ENCODE measurements around the gene NYAP2.

Gene NYAP2

DNA sequence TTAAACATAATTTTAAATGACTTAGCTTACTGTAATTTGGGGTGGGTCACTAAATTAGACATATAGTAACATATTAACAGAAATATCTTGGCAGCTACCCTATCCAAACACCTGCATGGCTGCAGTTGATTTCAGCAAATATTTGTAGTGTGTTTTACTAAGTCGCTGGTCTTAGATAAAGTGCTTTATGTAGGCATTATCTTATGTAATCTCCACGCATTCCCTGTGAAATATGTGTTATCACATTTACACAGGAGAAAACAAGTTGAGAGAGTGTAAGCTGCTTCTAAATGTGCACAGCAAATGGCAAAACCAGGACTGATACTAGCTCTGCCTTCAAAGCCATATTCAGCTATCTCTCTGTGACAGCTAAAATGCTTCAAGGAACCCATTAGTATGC lies 72.0 kb downstream of the NYAP2 start:
- Histone ChIP-seq H3K27ac (ENCODE audit: low read depth, low read length) (no peak overlapping the region), H3K36me3 (ENCODE audit: control insufficient read depth in 5 of 5, insufficient read depth in 5 of 5, low read length in 5 of 5) (no peaks in the 10 kb centered on the region), H3K9me3 (ENCODE audit: control insufficient read depth in 5 of 5, low read length in 5 of 5) (no peaks in the 10 kb centered on the region), H3K9ac (ENCODE audit: low read length in 5 of 5) (no peak overlapping the region), H3K4me1 (ENCODE audit: control insufficient read depth in 5 of 5, insufficient read depth in 5 of 5, low read length in 5 of 5) (no peaks in the 10 kb centered on the region), H3K27me3 (ENCODE audit: control insufficient read depth in 5 of 5, insufficient read depth in 4 of 5, low read length in 5 of 5) (no peaks in the 10 kb centered on the region), H3K4me3 (ENCODE audit: low read depth in 1 of 5, low read length in 5 of 5) (no peak overlapping the region)

DNA sequence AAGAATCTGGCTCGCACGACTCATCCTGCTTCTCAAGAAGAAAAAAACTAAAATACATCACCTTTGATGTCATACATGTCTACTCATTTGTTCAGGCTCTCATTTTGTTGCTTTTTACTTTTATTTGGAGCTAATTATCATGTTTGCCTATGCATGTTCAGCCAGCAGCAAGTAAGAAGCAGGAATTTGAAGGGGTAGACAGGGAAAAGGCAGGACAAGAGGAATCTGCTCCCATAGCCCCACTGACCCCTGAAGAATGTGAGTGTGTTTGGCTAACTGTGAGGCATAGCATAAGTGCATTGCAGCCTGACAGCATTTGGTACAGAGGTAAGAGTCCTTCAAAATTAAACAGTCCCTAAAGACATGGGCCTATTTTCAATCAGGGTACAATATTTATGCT lies 72.7 kb downstream of the NYAP2 start:
- no peak overlapping the region for H3K9ac ChIP-seq (ENCODE audit: low read length in 5 of 5)
- H3K27me3 ChIP-seq (ENCODE audit: control insufficient read depth in 5 of 5, insufficient read depth in 4 of 5, low read length in 5 of 5) = no peaks in the 10 kb centered on the region
- no peaks in the 10 kb centered on the region for H3K9me3 ChIP-seq (ENCODE audit: control insufficient read depth in 5 of 5, low read length in 5 of 5)
- no peaks in the 10 kb centered on the region for H3K4me1 ChIP-seq (ENCODE audit: control insufficient read depth in 5 of 5, insufficient read depth in 5 of 5, low read length in 5 of 5)
- H3K4me3 ChIP-seq (ENCODE audit: low read depth in 1 of 5, low read length in 5 of 5) = no peak overlapping the region
- no peak overlapping the region for H3K27ac ChIP-seq (ENCODE audit: low read depth, low read length)
- no peaks in the 10 kb centered on the region for H3K36me3 ChIP-seq (ENCODE audit: control insufficient read depth in 5 of 5, insufficient read depth in 5 of 5, low read length in 5 of 5)

DNA sequence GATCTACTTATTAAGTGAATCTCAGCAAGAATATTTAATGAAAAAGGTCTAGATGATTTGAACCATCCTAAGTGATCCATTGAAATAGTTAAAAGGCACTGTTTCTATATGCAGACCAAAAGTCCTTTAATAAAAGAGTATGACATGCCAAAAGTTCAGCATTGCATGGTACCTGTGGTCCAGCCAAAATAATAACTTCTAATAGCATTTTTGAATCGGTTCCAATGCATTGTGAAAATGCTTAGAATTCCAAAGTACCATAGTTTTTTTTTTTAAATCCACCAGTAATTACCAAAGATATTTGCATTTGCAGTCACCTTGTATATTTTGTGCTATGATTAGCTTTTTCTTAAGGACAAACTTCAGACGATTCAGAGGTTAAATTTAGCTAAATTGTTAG lies 79.9 kb downstream of the NYAP2 start:
- H3K9ac ChIP-seq (ENCODE audit: low read length in 5 of 5) = no peak overlapping the region
- H3K36me3 ChIP-seq (ENCODE audit: control insufficient read depth in 5 of 5, insufficient read depth in 5 of 5, low read length in 5 of 5) = no peaks in the 10 kb centered on the region
- no peak overlapping the region for H3K27ac ChIP-seq (ENCODE audit: low read depth, low read length)
- no peaks in the 10 kb centered on the region for H3K9me3 ChIP-seq (ENCODE audit: control insufficient read depth in 5 of 5, low read length in 5 of 5)
- H3K4me1 ChIP-seq (ENCODE audit: control insufficient read depth in 5 of 5, insufficient read depth in 5 of 5, low read length in 5 of 5) = no peaks in the 10 kb centered on the region
- H3K27me3 ChIP-seq (ENCODE audit: control insufficient read depth in 5 of 5, insufficient read depth in 4 of 5, low read length in 5 of 5) = no peaks in the 10 kb centered on the region
- H3K4me3 ChIP-seq (ENCODE audit: low read depth in 1 of 5, low read length in 5 of 5) = no peak overlapping the region

DNA sequence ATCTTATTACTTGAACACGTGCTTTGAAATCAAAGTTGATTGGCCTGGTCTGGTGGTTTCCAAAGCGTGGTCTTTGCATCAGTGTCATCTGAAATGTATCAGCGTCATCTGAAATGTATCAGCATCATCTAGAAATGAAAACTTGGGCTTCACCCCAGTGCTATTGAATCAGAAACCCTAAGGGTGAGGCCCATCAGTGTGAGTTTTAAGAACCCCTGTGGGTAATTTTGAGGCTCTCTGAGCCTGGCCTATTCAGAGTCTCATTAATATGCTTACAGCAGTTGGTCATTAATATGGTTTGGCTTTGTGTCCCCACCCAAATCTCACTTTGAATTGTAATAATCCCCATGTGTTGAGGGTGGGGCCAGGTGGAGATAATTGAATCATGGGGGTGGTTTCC lies 85.2 kb downstream of the NYAP2 start:
- no peak overlapping the region for H3K9ac ChIP-seq (ENCODE audit: low read length in 5 of 5)
- H3K4me1 ChIP-seq (ENCODE audit: control insufficient read depth in 5 of 5, insufficient read depth in 5 of 5, low read length in 5 of 5) = no peaks in the 10 kb centered on the region
- H3K9me3 ChIP-seq (ENCODE audit: control insufficient read depth in 5 of 5, low read length in 5 of 5) = no peaks in the 10 kb centered on the region
- no peaks in the 10 kb centered on the region for H3K36me3 ChIP-seq (ENCODE audit: control insufficient read depth in 5 of 5, insufficient read depth in 5 of 5, low read length in 5 of 5)
- no peak overlapping the region for H3K27ac ChIP-seq (ENCODE audit: low read depth, low read length)
- H3K27me3 ChIP-seq (ENCODE audit: control insufficient read depth in 5 of 5, insufficient read depth in 4 of 5, low read length in 5 of 5) = no peaks in the 10 kb centered on the region
- H3K4me3 ChIP-seq (ENCODE audit: low read depth in 1 of 5, low read length in 5 of 5) = no peak overlapping the region

DNA sequence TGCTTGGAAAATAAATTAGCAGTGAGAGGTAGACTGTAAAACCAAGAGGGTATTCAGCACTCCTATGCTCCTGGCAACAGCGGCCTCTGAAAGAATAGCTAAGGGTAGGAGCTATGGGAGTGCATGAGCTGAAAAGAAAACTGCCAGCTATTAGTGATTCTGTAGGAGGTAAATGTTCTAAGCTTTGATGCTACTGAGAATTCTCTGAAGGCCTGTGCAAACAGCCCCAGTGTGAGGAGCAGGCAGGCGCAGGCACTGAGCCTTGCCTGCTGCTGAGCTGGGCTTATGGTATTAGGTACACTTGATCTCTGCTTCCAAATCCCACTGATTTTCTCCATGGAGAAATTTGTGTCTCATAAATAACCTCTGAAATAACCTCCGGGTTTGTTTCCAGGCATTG lies 86.7 kb downstream of the NYAP2 start:
- no peak overlapping the region for H3K4me3 ChIP-seq (ENCODE audit: low read depth in 1 of 5, low read length in 5 of 5)
- no peak overlapping the region for H3K9ac ChIP-seq (ENCODE audit: low read length in 5 of 5)
- no peaks in the 10 kb centered on the region for H3K9me3 ChIP-seq (ENCODE audit: control insufficient read depth in 5 of 5, low read length in 5 of 5)
- H3K36me3 ChIP-seq (ENCODE audit: control insufficient read depth in 5 of 5, insufficient read depth in 5 of 5, low read length in 5 of 5) = no peaks in the 10 kb centered on the region
- H3K27ac ChIP-seq (ENCODE audit: low read depth, low read length) = no peak overlapping the region
- no peaks in the 10 kb centered on the region for H3K27me3 ChIP-seq (ENCODE audit: control insufficient read depth in 5 of 5, insufficient read depth in 4 of 5, low read length in 5 of 5)
- H3K4me1 ChIP-seq (ENCODE audit: control insufficient read depth in 5 of 5, insufficient read depth in 5 of 5, low read length in 5 of 5) = no peaks in the 10 kb centered on the region

DNA sequence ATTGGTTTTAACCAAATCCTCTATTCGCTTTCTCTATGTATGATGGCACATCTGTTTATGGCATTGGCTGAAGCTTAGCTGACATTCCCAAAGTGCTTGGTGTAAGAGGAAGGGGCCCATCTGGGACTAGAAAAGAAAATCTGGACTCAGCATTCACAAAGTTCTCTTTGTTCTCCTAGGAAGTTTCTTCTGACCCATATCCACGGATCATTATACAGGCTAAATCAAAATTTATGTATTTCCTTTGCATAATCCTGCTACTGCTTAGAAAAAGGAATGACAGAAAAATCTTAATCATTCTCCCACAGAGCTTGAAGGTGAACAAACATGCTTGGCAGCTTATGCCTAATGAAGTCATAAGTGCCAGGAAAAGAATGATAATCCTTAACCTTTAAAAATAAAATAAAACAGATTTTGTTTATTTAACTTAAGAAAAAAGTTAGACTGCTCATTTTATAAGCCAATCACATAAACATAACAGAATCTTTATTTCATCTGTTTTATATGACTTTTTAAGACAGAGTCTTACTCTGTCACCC lies 88.4 kb downstream of the NYAP2 start:
- Histone ChIP-seq H3K4me1 (ENCODE audit: control insufficient read depth in 5 of 5, insufficient read depth in 5 of 5, low read length in 5 of 5) (no peaks in the 10 kb centered on the region), H3K27ac (ENCODE audit: low read depth, low read length) (no peak overlapping the region), H3K4me3 (ENCODE audit: low read depth in 1 of 5, low read length in 5 of 5) (no peak overlapping the region), H3K9me3 (ENCODE audit: control insufficient read depth in 5 of 5, low read length in 5 of 5) (no peaks in the 10 kb centered on the region), H3K27me3 (ENCODE audit: control insufficient read depth in 5 of 5, insufficient read depth in 4 of 5, low read length in 5 of 5) (no peaks in the 10 kb centered on the region), H3K9ac (ENCODE audit: low read length in 5 of 5) (no peak overlapping the region), H3K36me3 (ENCODE audit: control insufficient read depth in 5 of 5, insufficient read depth in 5 of 5, low read length in 5 of 5) (no peaks in the 10 kb centered on the region)

DNA sequence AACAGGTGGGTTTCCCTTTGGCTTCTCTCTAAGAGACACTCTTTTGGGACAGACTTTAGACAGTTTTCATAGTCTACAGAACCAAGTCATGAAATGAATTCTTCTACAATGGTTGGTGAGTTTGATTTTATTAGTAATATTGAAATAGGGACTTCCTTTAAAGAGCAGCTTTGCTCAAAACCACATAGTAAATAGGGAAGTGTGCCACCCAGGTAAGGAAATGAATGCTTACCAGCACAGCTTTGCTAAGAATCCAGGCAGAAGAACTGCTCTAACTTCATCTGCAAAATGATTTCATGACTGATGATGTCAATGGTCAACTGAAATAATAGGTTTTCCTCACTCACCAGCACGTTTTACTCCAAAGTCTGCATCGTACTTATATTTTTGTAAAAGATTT lies 89.2 kb downstream of the NYAP2 start:
- no peaks in the 10 kb centered on the region for H3K27me3 ChIP-seq (ENCODE audit: control insufficient read depth in 5 of 5, insufficient read depth in 4 of 5, low read length in 5 of 5)
- H3K4me3 ChIP-seq (ENCODE audit: low read depth in 1 of 5, low read length in 5 of 5) = no peak overlapping the region
- no peaks in the 10 kb centered on the region for H3K4me1 ChIP-seq (ENCODE audit: control insufficient read depth in 5 of 5, insufficient read depth in 5 of 5, low read length in 5 of 5)
- no peak overlapping the region for H3K9ac ChIP-seq (ENCODE audit: low read length in 5 of 5)
- no peaks in the 10 kb centered on the region for H3K36me3 ChIP-seq (ENCODE audit: control insufficient read depth in 5 of 5, insufficient read depth in 5 of 5, low read length in 5 of 5)
- H3K27ac ChIP-seq (ENCODE audit: low read depth, low read length) = no peak overlapping the region
- no peaks in the 10 kb centered on the region for H3K9me3 ChIP-seq (ENCODE audit: control insufficient read depth in 5 of 5, low read length in 5 of 5)

DNA sequence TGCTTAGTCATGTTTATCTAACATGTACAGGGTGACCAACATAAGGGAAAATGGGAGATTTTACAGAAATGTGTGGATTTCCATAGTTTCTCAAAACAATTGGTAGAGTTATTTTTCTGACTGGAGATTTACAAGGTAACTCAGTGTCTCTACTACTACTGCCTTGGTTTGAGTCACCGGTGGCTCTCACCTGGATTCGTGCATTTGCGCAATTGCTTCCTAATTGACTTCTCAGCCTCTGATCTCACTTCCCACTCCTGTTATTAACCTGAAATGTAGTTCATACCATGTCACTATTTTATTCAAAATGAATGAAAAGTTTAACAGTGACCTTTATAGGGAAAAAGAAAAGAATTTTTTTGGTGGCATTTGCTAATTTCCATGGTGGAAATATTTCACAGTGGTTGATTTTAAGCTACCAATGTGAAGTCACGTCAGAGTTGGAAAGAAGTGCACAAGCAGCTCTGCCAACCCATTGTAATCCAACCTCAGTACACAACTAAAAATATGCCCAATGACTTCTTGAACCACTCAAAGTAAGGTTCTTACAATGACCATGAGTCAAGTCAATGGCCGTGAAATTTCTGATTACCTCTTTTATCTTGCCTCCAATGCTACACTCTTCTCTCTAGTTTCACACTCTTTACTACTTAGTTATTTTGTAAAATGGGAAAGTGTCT lies 94.0 kb downstream of the NYAP2 start:
- Histone ChIP-seq H3K36me3 (ENCODE audit: control insufficient read depth in 5 of 5, insufficient read depth in 5 of 5, low read length in 5 of 5) (no peaks in the 10 kb centered on the region), H3K9me3 (ENCODE audit: control insufficient read depth in 5 of 5, low read length in 5 of 5) (no peaks in the 10 kb centered on the region), H3K9ac (ENCODE audit: low read length in 5 of 5) (no peak overlapping the region), H3K27ac (ENCODE audit: low read depth, low read length) (no peak overlapping the region), H3K27me3 (ENCODE audit: control insufficient read depth in 5 of 5, insufficient read depth in 4 of 5, low read length in 5 of 5) (no peaks in the 10 kb centered on the region), H3K4me3 (ENCODE audit: low read depth in 1 of 5, low read length in 5 of 5) (no peak overlapping the region), H3K4me1 (ENCODE audit: control insufficient read depth in 5 of 5, insufficient read depth in 5 of 5, low read length in 5 of 5) (no peaks in the 10 kb centered on the region)

DNA sequence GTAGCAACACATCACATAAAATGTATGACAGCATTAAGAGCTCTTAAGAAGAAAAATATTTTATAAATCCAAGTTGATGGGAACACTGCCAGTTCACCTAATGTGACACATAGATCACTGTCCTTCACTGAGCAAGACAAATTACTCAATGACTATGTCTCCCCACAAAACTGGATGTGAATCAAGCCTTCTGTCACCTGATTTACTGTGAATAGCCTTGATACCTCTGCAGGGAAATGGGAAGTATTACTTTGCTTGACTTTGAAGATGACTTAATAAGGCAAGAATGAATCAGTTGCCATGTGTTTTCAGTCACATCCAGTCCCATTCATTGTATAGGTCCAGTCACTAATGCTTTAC lies 94.6 kb downstream of the NYAP2 start:
- H3K4me1 ChIP-seq (ENCODE audit: control insufficient read depth in 5 of 5, insufficient read depth in 5 of 5, low read length in 5 of 5) = no peaks in the 10 kb centered on the region
- no peaks in the 10 kb centered on the region for H3K27me3 ChIP-seq (ENCODE audit: control insufficient read depth in 5 of 5, insufficient read depth in 4 of 5, low read length in 5 of 5)
- no peak overlapping the region for H3K9ac ChIP-seq (ENCODE audit: low read length in 5 of 5)
- no peak overlapping the region for H3K4me3 ChIP-seq (ENCODE audit: low read depth in 1 of 5, low read length in 5 of 5)
- no peaks in the 10 kb centered on the region for H3K36me3 ChIP-seq (ENCODE audit: control insufficient read depth in 5 of 5, insufficient read depth in 5 of 5, low read length in 5 of 5)
- H3K9me3 ChIP-seq (ENCODE audit: control insufficient read depth in 5 of 5, low read length in 5 of 5) = no peaks in the 10 kb centered on the region
- H3K27ac ChIP-seq (ENCODE audit: low read depth, low read length) = no peak overlapping the region

DNA sequence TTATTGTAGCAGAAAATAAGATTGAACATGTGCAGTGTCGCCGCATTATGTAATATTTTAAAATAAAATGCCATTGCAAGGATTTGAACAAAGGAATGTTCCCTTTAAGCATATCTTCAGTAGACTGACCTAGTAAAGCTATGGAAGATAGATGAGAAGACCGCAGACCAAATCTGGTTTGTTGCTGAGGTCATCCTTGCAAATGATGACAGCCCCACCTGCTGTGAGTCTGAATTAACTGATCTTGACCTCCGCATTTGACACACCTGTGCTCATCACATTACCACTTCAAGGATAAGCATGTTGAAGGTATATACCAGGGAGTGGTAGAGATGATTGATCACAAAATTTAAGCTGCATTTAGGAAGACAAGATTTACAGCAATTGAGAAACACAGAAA lies 96.2 kb downstream of the NYAP2 start:
- Histone ChIP-seq H3K9me3 (ENCODE audit: control insufficient read depth in 5 of 5, low read length in 5 of 5) (no peaks in the 10 kb centered on the region), H3K27ac (ENCODE audit: low read depth, low read length) (no peak overlapping the region), H3K4me1 (ENCODE audit: control insufficient read depth in 5 of 5, insufficient read depth in 5 of 5, low read length in 5 of 5) (no peaks in the 10 kb centered on the region), H3K4me3 (ENCODE audit: low read depth in 1 of 5, low read length in 5 of 5) (no peak overlapping the region), H3K9ac (ENCODE audit: low read length in 5 of 5) (no peak overlapping the region), H3K27me3 (ENCODE audit: control insufficient read depth in 5 of 5, insufficient read depth in 4 of 5, low read length in 5 of 5) (no peaks in the 10 kb centered on the region), H3K36me3 (ENCODE audit: control insufficient read depth in 5 of 5, insufficient read depth in 5 of 5, low read length in 5 of 5) (no peaks in the 10 kb centered on the region)

DNA sequence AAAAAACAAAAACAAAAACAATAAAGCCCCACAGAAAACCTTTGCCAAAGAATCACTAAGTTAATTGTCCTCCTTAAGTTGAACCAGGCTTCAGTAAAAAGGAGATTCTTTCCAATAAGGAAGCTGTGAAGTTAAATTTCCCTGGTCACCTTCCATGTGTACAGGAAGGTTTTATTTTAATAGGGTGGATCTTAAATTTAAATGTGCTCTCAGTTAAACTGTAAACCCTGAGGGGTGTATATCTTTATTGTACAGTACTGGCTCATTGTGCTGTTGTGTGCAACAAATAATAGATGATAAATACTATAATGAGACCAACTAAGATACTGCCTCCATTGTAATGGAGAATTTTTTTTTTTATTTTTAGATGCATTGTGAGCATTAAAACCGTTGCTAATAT lies 97.1 kb downstream of the NYAP2 start:
- H3K9me3 ChIP-seq (ENCODE audit: control insufficient read depth in 5 of 5, low read length in 5 of 5) = no peaks in the 10 kb centered on the region
- no peaks in the 10 kb centered on the region for H3K4me1 ChIP-seq (ENCODE audit: control insufficient read depth in 5 of 5, insufficient read depth in 5 of 5, low read length in 5 of 5)
- no peak overlapping the region for H3K4me3 ChIP-seq (ENCODE audit: low read depth in 1 of 5, low read length in 5 of 5)
- H3K27ac ChIP-seq (ENCODE audit: low read depth, low read length) = no peak overlapping the region
- H3K9ac ChIP-seq (ENCODE audit: low read length in 5 of 5) = no peak overlapping the region
- H3K36me3 ChIP-seq (ENCODE audit: control insufficient read depth in 5 of 5, insufficient read depth in 5 of 5, low read length in 5 of 5) = no peaks in the 10 kb centered on the region
- H3K27me3 ChIP-seq (ENCODE audit: control insufficient read depth in 5 of 5, insufficient read depth in 4 of 5, low read length in 5 of 5) = no peaks in the 10 kb centered on the region
